DMS79 treated with DMSO at 0.1 percent for 48 hours (cell line): Measurements from ENCODE around the gene NAV2.
A peak's percentile ranks its signal among the peaks of the same experiment; 100 is the strongest.

Experiments
- DNase-seq: peaks from one replicate; lab custom pipeline; 2025; lab: John Stamatoyannopoulos, UW

NAV2 gene

DNA sequence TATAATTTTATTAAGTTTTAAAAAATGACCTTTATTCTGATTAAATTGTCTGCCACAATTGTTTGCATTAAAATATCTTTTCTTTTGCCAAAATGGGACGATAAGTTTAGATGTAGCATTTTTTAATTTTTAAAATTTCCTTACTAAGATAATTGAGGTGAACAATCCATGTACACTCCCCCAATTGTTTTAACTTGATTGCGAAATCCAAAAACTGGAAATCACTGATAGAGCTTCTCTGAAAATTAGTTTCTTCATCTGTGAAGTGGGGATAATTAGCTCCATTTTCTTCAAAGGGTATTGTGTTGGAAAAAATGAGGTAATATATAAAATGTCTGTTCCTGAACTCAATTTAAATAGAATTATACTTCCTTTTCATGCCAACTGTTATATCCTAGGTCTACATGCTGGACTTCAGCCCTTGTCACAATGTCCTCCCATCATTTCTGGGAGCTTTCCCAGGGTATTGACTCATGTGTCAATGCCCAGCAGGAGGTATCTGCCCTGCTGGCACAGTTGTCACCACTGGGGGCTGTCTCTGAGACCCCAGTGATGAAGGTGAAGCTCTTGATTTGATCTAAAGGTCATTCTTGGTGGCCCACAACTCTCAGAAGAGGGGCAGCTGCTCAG lies 28.7 kb upstream of the NAV2 start:
- DNase-seq, result no peak

DNA sequence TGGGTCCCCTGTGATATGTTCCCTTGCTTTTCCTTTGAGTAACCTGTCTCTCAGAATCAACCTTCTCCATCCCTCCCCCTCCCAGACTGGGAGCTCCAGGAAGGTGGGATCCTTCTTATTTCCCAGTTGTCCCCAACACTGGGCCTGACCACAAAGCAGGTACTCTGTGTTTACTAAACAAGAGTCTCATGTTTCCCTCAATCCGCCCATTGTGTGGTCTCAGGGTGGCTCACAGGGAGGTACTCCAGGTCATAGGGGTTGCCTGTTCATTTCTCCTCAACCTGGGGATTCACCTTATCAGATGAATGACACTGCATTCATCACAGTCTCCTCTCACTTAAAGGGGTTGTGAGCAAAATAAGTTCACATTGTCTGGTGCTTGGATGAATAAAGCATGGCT lies 26.4 kb upstream of the NAV2 start:
- DNase-seq, result no peak

DNA sequence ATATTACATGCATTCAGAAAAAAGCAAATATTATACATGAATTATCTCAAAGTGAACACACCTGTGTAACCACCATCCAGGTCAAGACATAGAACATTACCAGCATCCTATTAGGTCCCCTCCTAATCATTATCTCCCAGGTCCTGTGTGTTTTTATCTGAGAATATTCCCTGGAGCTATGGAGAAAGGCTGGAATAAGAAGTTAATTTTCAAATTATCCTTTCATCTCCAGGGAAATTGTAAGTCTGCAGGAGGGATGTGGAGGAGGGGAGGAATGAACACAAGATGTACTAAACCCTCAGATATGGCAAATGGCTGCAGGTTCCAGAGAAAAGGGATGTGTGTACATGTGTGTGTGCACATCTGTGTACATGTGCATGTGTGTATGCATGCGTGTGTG lies 25.2 kb upstream of the NAV2 start:
- DNase-seq, result no peak

DNA sequence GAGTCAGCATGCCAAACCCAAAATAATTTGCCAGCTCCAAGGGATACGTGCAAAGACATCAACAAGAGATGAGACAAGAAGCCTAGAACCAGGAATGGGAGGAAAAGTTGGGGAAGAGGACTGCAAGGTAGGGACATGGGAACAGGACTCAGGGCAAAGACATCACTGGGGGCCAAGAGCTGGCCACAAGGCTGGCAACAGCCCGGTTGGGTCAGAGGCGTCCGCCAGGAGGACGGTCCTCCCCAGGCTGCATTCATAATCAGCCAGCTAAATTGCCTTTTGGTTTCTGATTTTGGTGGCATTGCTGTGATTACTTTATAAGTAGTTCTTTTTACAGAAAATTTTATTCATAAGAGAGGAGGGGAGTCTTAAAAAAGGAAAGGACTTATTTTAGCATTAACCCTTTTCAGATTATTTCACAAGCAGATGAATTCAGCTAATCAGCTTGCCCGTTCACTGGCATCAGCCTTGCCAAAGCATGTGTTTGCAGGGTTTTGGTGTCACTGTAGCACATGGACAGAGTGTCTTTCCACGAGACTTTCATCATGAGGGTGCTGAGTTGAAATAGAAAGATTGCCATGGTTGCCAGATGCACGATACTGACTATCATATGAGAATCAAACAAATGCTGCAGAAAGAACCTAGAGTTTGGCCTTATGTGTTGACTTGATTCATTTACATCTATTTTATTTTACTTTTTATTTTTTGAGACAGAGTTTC lies 23.2 kb upstream of the NAV2 start:
- DNase-seq, result no peak

DNA sequence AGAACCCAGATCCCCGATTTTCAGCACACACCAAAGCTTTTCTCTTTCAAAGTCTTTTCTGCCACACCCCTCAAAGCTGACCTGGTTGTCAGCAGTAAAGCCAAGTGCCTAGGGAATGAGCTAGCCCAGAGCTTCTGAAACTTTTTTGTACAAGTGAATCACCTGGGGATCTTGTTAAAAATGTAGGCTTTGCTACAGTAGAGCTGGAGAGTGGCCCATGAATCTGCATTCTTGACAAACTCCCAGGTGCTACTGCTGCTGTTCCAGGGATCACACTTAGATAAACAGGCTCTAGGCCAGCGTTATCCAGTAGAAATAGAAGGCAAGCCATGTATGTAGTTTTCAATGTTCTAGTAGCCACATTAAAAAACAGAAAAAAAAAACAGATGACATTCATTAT lies 21.8 kb upstream of the NAV2 start:
- DNase-seq, result no peak

DNA sequence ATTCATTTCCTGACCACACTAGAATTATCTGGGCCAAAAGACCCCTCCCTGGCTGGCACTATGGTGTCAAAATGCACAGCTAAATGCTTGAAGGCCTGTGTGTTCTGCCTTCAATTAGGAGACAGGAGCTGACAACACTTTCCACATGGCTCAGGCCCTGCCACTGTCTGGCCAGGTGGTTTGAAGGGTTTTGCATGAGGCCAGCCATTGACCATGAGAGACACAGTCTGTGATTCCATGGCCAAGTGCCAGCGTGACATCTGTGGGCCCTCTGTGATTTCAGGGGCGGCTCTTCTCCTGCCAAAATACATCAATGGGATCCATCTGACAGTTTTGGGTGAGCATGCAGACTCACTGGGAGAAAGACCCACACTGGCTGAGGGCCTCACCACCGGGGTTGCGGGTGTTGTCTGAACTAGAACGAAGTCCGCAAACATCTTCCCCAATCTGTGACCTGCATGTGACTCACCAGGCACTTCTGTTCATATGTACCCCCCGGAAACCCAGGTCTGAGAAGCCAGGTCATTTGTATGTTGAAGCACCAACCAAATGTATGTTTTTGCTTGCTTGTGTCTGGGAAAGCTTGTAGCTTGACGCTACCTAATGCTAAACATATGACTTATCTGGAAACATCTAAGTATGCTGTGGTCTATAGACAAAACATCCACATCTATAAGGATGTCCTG lies 20.7 kb upstream of the NAV2 start:
- no peak for DNase-seq

DNA sequence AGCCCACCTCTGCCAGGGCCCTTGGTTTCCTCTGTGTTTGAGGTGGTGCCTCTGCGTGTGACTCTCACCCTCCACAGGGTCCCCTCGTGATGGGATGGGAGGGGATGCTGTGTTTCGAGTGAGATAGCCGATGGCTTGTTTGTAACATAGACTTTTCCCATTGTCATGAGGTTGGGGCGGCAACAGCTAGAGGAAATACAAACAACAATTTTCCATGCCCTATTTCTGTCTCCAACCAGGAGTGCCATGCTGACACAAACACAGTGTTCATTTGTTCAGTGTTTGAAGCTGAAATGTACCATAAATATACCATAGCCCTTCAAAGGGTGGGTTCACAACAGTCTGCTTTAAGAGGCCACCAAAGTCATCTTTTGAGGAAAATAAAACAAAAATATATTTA lies 19.5 kb upstream of the NAV2 start:
- DNase-seq, result no peak

DNA sequence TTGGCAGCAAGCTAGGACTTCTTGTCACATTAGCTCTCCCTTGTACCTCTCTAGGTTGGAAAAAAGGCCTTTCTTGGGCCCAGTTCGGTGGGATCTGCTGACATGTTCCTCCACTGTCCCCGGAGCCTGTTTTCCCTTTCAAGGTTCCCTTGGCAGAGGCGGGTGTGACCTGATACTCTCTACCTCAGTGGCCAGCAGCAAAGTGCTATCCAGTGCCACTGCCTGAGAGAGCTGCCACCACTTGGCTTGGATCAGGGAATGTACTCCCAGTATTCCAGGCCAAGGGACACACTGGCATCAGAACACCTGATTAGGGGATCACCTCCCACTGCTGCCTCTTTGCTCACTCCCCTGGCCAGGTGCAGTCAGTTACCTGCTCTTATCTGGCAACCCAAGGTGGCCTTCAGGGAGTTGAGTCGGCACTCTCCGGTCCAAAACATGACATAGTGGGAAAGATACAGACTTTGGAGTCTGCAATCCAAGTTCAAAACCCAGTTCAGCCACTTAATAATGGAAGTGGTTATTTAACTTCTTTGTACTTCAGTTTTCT lies 17.8 kb upstream of the NAV2 start:
- no peak for DNase-seq

DNA sequence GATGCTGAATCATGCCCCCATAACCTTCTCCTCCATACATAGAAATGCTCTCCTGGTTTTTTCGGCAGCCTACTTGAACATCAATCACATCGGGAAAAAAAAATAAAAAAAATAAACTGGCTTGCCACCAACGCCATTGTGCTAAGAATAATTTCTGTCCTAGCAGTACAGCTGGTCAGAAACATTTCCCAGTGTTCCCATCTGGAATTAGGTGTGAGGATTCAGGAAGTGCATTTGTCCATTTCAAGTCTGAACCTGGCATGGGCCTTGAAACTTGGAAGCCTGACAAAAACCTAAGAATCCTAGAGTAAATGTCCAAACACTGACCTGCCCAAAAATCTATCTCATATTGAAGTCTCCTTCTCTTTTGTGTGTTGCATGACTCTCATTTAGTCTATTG lies 16.6 kb upstream of the NAV2 start:
- no peak for DNase-seq

DNA sequence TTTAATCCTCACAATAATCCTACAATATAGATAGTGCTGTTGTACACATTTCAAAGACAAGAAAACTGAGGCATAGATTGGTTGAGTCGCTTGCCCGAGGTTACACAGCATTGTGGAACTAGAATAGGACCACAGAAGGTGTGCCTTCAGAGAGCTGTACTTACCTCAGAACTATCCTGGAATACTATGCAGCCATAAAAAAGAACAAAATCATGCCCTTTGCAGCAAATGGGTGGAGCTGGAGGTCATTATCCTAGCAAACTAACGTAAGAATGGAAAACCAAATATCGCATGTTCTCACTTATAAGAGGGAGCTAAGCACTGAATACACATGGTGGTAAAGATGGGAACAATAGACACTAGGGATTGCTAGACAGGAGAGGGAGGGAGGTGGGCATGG lies 15.7 kb upstream of the NAV2 start:
- no peak for DNase-seq

DNA sequence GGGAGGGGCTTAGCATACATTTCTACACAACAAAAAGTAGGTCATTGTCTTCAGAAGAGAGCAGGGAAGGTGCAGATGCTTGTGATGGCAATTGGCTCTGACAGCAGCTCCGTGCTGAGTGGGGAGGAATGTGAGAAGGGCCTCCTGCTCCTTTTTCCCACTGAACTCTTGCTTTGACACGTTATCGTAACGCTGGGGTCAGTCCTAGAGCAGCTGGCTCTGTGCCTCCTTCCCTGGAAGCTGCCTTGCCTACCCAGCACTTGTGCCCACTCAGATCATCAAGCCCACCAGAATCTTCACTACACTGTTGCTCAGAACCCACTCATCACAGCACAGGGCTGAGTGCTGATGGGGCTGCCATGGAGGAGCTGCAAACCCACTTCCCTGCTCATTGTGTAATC lies 14.9 kb upstream of the NAV2 start:
- no peak for DNase-seq

DNA sequence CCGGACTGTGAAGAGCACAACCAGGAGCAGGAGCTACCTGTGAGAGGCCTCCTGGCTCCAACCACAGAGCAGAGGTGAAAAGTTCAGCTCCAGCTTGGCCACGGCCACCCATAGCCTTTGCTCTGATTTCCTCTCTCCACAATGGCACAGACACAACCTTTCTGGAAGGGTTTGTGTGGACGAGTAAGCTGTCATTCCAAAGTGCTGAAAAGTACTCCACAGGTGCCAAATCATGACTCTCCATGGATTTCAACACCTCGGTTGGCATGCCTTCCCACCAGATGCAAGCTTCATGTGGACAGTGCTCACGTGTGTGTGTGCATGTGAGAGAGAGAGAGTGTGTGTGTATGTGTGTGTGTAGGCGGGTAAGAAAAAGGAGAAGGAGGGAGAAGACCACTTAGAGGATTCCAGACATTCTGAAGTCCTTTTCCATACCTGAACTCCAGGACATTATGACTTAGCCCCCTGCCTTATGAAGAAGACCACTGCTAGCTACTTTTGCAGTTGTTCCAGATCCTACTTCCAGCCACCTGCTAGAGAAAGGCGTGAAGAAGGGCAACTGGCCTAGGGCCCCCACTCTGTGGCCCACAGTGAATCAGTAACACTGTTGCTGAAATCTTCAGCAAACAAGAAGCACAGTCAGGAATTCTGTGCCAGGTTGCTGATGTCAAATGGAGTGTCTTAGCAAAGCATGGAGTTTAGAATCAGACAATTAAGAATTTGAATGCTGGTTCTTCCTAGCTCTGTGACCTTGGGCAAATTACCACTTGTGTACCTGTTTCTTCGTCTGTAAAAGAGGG lies 13.9 kb upstream of the NAV2 start:
- DNase-seq, result no peak

DNA sequence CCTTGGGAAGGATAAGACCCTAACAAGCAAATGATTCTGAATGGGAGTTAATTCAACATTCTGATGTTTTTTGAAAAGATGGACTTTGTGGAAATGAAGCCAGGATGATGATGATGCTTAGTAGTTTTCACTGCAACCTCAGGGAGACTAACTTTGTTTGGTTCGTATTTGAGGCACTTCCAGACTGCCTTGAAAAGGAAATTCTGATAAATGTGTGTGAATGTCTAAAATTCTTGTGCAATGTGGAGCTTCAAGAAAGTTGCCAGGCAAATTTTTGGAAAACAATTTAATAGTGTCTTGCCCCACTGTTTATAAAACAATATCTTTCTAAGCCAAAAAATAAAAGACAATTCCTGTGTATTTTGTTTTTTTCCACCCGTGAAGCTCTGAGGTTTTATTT lies 11.2 kb upstream of the NAV2 start:
- no peak for DNase-seq

DNA sequence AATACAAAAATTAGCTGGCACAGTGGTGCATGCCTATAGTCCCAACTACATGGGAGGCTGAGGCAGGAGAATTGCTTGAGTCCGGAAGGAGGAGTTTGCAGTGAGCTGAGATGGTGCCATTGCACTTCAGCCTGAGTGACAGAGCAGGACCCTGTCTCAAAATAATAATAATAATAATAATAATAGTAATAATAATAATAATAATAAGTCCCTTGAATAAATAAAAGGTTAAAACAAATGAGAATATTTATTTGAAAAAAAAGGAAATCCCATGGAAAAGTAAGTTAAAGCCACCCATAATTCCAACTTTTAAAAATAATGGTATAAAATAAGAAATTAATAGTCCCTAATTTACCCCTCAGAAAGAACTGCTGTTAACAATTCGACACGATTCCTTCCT lies 10.0 kb upstream of the NAV2 start:
- DNase-seq, result no peak

DNA sequence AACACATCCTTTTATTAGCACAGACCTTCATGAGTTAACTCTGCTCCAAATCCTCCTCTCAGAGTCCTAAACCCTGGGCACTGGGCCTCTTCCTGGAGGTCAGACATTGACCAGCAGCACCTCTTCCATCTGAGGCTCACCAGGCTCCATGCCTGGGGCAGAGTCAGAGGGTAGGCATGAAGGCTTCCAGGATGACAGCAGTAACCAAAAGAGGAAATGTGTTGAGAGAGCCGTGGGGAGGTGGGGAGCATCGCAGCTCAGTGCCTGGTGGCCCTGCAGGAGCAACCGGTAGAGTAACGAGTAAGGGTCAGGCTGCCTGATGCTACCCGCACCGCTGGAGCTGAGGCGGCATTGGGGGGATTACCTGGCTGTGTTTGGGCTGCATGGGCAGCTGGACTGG lies 9.4 kb upstream of the NAV2 start:
- no peak for DNase-seq

DNA sequence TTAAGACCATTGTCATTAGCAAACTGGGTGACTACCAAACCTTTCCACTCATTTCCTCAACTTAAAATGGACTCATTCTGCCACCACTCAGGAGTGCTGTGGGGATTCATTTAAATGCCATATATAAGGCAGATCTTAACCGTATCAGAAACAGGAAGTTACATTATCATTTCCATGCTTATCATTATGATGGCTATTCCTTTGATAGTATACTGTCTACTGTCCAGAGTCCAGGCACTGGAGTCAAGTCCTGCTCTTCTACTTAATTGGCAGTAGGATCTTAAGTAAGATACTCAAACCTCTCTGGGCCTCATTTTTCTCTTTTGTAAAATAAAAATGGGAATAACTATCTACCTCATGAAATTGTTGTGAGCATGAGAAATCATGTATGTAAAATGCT lies 8.4 kb upstream of the NAV2 start:
- no peak for DNase-seq

DNA sequence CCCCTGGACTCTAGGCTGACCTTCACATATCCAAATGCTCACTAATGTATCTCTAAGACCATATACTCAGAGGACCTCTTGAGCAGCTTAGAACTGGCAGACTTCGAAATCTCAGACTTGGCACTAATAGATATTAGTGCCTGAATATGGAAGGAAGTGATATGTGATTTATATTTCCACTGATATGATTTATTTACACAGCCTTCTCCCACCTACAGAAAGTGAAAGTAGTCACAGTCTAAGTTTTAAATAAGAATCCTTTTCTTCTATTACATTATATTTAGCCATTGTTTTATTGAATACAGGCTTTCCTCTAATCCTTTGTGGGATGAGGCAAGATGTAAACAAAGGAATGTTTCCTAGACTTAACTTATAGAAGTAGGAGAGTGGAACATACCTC lies 6.7 kb upstream of the NAV2 start:
- no peak for DNase-seq

DNA sequence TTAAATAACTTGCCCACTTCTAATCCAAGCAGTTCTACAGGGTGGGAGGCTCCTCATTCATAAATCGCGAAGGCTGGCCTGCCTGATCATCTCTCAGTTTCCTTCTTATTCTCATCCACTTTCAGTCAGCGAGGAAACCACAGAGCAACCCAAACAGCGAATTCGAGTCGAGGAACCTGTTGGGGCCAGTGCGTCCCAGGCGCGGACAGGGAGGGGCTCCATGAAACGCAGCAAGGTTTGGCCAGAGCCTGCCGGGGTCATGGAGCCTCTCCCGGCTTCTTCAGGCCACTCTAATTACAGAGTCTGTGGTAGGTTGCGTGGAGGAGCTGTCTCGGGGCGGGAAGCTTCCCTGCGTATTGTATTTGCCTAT lies 741 bp upstream of the NAV2 start:
- peak; percentile 83 for DNase-seq

DNA sequence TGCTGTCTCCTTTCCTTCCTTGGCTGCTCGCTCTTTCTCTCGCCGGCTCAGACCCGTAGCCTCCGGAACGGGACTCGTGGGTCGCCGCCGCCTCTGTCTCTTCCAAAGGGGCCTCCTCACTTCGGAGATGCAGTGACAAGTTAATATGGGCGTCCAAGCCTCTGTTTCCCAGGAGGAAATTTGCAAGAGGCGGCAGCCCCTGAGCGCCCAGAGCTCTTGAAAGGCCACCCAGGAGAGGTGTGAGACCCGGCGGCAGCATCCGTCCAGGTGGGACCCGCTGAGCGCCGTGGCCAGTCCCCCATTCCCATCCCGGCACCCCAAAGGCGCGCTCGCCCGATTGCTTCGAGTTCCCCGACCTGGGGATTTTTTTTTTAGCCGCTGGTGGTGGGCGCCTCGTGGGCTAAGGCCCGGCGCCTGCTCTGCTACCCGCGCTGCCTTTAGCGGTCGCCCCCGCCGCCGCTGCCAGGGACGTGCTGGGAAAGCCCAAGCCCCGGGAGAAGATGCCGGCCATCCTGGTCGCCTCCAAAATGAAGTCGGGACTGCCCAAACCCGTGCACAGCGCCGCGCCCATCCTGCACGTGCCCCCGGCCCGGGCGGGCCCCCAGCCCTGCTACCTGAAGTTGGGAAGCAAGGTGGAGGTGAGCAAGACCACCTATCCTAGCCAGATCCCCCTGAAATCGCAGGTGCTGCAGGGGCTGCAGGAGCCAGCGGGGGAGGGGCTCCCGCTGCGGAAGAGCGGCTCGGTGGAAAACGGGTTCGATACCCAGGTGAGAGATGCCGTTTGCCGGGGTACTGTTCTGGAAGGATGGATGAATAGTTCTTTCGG lies 772 bp downstream of the NAV2 start:
- DNase-seq, result peak; percentile 21

DNA sequence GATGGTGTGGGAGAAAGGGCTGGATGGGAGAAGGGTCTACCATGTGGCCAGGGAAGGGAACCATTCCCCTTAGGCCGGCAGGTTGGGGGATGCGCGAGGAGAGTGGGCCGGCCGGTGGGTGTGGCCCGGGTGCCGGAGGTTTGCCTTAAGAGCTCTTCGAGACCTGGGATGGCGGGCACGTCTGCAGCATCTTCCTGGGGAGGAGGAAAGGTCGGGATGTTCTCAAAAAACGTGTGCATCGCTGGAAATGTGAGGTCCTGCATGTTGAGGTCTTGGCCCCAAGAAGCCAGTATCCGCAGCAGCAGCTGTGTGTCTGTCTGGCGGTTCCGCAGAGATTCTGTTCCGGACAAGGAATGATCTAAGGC lies 1.4 kb downstream of the NAV2 start:
- DNase-seq, result peak; percentile 53
